Parietal lobe (tissue), 2 donors: ENCODE data around the gene RPL14. TPM values are rescaled to one million over a fixed set of nuclear protein-coding genes. Genes with fewer than 3 reads are reported as not detected.
A peak's percentile ranks its signal among the peaks of the same experiment; 100 is the strongest.

ENCODE experiments used
- small RNA-seq: library from RNA; depleted of rRNA; stranded (forward); fragments of <200 nt; gene quantifications from one replicate; pipeline ENCODE3, GENCODE V24; 2014; ENCODE audit warnings: low replicate concordance
- total RNA-seq: library from RNA; depleted of rRNA; stranded (reverse); fragments of >200 nt; gene quantifications from one replicate; pipeline ENCODE4 v1.2.3, GENCODE V29; 2014

Gene RPL14
- 157 TPM for total RNA-seq

DNA sequence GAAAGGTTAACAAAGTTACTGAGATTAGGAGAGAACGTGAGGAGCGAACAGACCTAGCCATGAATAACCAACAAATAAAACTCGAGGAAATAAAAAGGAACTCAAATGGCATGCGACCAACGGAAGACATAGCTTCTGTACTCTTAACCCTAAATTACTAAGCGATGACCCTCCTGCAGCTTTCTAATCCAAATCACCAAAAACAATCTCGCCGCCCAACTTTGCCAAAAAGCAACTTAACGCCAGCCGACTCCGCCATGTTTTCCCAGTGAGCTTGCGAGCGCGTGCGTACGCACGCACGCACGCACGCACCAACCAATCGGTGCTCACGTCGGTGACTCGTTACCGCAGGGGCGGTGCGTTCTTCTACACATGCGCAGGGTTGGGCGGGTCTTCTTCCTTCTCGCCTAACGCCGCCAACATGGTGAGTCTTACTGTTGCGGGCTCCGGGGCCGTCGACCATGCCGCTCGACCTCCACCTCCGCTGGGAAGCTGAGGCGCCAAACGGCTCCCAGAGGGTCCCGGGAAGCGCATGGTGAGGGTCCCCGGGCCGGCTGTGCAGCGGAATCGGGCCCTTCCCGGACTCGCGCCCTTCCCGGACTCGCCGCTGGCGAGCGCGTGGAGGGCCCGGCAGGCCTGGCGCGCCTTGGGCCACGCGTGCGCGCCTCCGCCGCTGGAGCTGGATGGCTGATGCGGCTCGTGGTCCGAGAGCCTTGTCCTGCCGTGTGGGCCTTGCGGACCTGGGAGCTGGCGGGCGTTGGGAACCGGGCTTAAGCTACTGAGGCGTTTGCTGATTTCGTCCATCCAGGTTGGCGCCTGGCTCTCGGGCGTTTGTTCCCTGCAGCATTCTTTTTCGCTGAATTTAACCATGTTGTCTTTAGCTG is at the start of gene RPL14:
Gene RPL14, plus strand, starts transcription at position 400 of the 884 bp plus-strand sequence. Its CDS starts 133 bp downstream, at position 533.

GRCh38 chr3:40476478-40477470 is 19.6 kb downstream of the RPL14 start, which contains the start of gene ZNF619:
TSS of gene ZNF619 (plus strand) at chr3:40477122. CDS start at chr3:40477980, 858 bp downstream.

DNA sequence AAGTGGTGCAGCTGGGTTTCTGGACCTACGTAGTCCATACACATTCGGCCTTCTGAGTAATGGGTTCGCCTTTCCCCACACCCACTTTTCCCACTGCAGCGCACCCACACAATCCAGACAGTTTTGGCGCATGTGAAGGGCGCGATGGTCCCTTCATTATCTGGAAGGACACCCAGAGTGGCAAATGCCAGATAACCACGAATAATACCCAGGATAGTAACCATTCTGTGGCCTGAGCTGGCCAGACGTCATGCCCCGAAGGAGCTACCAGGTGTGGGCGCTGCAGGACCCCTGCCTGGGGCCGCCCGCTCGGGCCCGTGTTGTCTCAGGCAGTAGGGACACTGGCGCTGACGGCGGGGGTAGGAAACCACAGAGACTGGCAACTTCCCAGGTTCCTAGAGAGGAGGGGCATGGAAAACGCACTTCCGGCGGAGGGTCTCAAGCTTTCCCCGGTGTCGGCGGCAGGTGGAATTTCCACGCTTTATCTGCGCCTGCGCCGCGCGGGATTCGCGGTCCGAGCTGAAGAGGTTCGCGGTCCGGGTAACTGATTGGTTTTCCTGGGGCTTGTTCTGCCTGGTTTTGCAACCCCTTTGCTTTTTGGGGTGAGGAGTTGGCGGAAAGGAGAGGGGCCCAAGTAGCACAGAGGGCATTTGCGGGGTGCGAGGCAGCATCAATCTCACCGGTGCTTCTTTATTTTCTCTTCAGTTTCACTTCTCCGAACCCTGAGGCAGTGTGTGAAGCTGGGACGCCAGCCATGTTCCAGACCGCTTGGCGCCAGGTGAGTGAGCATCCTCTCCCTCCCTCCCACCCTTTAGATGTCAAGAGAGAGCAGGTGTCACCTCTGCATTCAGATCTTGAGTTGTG is 48.7 kb downstream of the RPL14 start, which contains the start of gene ZNF620:
Gene ZNF620, plus strand, starts transcription at position 441 of the 864 bp plus-strand sequence. Its CDS starts 314 bp downstream, at position 755.

Small RNA genes lying within 50 kb of the gene (small RNA-seq; reads per million reads assigned to genes)
- 26.6 reads per million, percentile 93 among the genes with 10 or more reads in this experiment for gene RNU5B-2P

Other genes with a start within 250 kb of the RPL14 start
- 48.8 TPM for gene EIF1B, start 147.6 kb upstream of the RPL14 start, total RNA-seq
- 1.9 TPM for gene ENTPD3, start 70.2 kb upstream of the RPL14 start, total RNA-seq
- gene ZNF619, start 19.8 kb downstream of the RPL14 start, total RNA-seq = 5.0 TPM
- gene ZNF620, start 48.7 kb downstream of the RPL14 start, total RNA-seq = 16.3 TPM
- gene ZNF621, start 67.6 kb downstream of the RPL14 start, total RNA-seq = 22.2 TPM